Activated naive CD8-positive, alpha-beta T cell treated with anti-CD3 and anti-CD28 coated beads, Interleukin-2, amount 50 U/mL, for 24 hours (primary cell): ENCODE data around the gene KRTAP19-8.

Experiments used
- ATAC-seq: fragments of 150-1000 bp; cut with Tn5 transposase; one replicate; pipeline ENCODE4 v1.10.0; 2021
- DNase-seq: peaks from one replicate; pipeline ENCODE4 v3.0.0; 2021
- H3K27ac Mint-ChIP-seq: one replicate; pipeline ENCODE4 v1.8.0; 2021; ENCODE audit warnings: mild to moderate bottlenecking, mixed read lengths
- H3K27me3 Mint-ChIP-seq: one replicate; pipeline ENCODE4 v1.8.0; 2021; ENCODE audit warnings: mixed read lengths
- H3K36me3 Mint-ChIP-seq: one replicate; pipeline ENCODE4 v1.8.0; 2021; ENCODE audit warnings: low read depth, mixed read lengths
- H3K4me1 Mint-ChIP-seq: one replicate; pipeline ENCODE4 v1.8.0; 2021; ENCODE audit warnings: mixed read lengths
- H3K4me3 Mint-ChIP-seq: one replicate; pipeline ENCODE4 v1.8.0; 2021; ENCODE audit warnings: mild to moderate bottlenecking, moderate library complexity, mixed read lengths
- H3K9me3 Mint-ChIP-seq: one replicate; pipeline ENCODE4 v1.8.0; 2021; ENCODE audit warnings: mixed read lengths

Gene KRTAP19-8

DNA sequence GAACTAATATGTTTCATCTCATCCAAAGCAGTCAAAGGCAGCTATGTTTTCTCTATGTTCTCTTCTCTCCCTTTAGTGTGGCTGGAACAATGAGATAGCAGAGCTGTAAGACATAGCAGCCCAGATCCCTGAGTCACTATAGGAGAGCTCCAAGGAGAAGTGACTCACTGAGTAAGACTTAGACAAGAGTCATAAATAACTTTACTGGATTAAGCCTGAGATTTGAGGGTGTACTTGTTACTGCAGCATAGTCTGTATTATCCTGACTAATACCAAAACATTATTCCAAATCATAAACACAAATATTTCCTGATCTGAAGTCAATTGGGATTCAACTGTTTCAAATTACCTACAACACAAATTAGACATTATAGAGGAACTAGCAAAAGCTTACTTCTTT, 3.9 kb downstream of the KRTAP19-8 start:
- H3K9me3 Mint-ChIP-seq, result peaks cover 6% of the 10 kb centered on the region
- no peaks in the 10 kb centered on the region for H3K36me3 Mint-ChIP-seq
- ATAC-seq, result no peak
- no peak for DNase-seq
- no peak overlapping the region for H3K27ac Mint-ChIP-seq
- no peaks in the 10 kb centered on the region for H3K4me1 Mint-ChIP-seq
- no peak overlapping the region for H3K4me3 Mint-ChIP-seq
- H3K27me3 Mint-ChIP-seq, result peaks cover 2% of the 10 kb centered on the region

DNA sequence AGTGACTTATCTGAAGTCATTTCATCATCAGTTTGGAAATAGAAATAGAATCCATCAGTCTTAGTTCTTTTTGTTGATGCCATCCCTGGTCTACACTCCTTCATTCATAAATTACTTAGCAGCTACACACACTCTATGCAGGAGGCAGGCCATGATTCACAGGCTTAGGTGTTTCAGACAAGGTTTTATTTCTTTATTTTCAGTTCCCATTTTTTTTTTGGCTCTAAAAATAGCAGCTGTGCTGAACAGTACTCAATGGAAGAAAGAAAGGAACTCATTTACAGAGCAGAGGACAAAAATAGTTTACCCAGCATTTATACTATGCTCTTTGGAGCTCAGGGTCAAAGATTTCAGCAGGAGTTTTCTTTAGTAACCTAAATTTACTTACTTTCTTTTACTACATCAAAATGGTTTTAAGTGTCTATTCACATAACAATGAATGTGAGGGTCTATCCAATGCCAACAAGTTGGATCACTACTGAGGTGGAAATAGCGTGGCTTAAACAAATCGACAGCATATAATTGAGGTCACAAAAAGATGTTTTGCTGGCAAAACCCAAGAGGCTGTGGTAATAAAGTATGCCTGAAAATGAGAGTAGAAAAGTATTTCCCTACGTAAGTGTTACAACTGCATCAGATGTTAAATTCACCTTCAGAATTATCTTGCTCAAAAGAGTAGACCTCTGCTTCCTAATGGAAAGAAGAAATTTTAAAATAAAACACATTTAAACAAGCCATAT, 7.7 kb downstream of the KRTAP19-8 start:
- Mint-ChIP-seq H3K4me3 (no peak overlapping the region), H3K36me3 (no peaks in the 10 kb centered on the region), H3K27me3 (peaks cover 2% of the 10 kb centered on the region), H3K4me1 (no peaks in the 10 kb centered on the region), H3K27ac (no peak overlapping the region), H3K9me3 (peaks cover 6% of the 10 kb centered on the region)
- no peak for ATAC-seq
- no peak for DNase-seq

DNA sequence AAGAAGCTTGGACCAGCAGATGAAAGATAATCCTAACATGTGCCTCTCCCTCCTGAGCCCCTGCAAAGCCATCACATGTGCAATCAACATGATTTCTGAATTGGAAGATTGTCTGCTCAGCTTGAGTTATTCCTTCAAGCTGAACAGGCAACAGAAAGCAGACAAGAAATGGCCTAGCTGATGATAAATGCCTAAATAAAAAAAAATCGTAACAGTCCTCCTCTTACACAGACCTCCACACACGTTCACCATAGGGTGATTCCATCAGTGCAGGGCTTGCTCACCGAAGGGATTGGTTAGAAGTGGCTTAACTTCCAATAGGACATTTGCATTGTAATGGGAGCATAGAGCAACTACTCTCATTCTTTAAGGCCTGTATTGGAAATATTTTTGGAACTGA, 14.6 kb downstream of the KRTAP19-8 start:
- no peak for ATAC-seq
- Mint-ChIP-seq H3K36me3 (no peaks in the 10 kb centered on the region), H3K27me3 (peaks cover 14% of the 10 kb centered on the region), H3K27ac (no peak overlapping the region), H3K4me1 (no peaks in the 10 kb centered on the region), H3K9me3 (no peaks in the 10 kb centered on the region), H3K4me3 (no peak overlapping the region)
- no peak for DNase-seq

DNA sequence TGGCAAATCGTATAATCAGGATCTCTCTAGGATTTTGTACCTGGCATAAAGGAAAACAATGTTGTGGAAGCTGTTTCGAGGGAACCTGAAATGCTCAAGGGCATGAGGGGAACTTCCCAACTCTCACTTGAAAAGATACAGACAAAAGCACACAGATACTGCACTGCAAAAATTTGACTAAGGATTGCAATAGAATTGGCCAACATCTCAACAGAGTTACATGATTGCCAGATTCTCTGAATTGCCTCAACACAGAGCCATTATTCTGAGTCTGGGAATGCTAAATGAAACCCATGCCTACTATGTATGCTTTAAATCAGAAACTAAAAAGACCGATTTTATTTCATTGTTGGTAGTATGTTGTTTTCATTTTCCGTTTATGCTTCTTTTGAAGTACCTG, 16.0 kb downstream of the KRTAP19-8 start:
- Mint-ChIP-seq H3K4me3 (no peak overlapping the region), H3K36me3 (no peaks in the 10 kb centered on the region), H3K27me3 (peaks cover 14% of the 10 kb centered on the region), H3K9me3 (peaks cover 2% of the 10 kb centered on the region), H3K27ac (no peak overlapping the region), H3K4me1 (no peaks in the 10 kb centered on the region)
- DNase-seq (no peak), ATAC-seq (no peak)

DNA sequence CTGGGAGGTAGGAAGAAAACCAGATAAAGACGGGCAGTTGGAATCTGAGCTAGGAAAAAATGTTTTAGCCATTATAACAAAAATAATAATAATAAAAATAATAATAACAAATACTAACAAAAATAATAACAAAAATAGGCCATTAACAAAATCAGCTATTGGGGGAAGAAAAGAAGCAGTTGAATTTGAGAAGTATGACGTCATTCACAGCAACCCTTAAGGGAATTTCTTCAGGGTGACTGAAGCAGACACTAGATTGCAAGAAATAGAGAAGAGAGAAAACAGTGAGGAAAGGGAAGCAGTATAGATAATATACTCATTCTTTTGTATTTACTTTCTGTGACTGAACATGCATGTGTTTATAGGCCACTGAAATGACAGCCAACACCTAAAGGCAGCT, 20.0 kb downstream of the KRTAP19-8 start:
- Mint-ChIP-seq H3K27ac (no peak overlapping the region), H3K4me3 (no peak overlapping the region), H3K4me1 (no peaks in the 10 kb centered on the region), H3K9me3 (peaks cover 3% of the 10 kb centered on the region), H3K36me3 (no peaks in the 10 kb centered on the region), H3K27me3 (peaks cover 9% of the 10 kb centered on the region)
- ATAC-seq (no peak), DNase-seq (no peak)

DNA sequence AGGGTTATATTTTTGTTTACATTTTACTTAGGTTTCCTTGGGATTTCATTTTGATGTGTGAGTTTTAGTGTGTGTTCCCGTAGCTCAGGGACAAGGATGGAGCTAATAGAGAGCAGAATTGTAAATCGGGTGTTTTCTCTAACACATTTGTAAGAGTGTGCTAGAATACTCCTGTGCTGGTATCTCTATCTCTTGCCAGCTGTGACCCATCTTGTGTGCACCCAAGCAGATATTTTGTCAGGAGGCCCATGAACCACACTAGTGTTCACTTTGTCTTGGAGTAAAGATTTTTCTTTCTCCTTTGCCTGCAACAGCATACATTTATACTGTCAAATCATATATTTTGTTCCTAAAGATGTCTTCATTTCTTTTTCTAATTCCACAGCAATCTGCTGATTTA, 23.4 kb downstream of the KRTAP19-8 start:
- peaks cover 11% of the 10 kb centered on the region for H3K4me1 Mint-ChIP-seq
- ATAC-seq (no peak), DNase-seq (no peak)
- H3K9me3 Mint-ChIP-seq, result peaks cover 3% of the 10 kb centered on the region
- no peaks in the 10 kb centered on the region for H3K27me3 Mint-ChIP-seq
- no peaks in the 10 kb centered on the region for H3K36me3 Mint-ChIP-seq
- H3K27ac Mint-ChIP-seq, result no peak overlapping the region
- no peak overlapping the region for H3K4me3 Mint-ChIP-seq

DNA sequence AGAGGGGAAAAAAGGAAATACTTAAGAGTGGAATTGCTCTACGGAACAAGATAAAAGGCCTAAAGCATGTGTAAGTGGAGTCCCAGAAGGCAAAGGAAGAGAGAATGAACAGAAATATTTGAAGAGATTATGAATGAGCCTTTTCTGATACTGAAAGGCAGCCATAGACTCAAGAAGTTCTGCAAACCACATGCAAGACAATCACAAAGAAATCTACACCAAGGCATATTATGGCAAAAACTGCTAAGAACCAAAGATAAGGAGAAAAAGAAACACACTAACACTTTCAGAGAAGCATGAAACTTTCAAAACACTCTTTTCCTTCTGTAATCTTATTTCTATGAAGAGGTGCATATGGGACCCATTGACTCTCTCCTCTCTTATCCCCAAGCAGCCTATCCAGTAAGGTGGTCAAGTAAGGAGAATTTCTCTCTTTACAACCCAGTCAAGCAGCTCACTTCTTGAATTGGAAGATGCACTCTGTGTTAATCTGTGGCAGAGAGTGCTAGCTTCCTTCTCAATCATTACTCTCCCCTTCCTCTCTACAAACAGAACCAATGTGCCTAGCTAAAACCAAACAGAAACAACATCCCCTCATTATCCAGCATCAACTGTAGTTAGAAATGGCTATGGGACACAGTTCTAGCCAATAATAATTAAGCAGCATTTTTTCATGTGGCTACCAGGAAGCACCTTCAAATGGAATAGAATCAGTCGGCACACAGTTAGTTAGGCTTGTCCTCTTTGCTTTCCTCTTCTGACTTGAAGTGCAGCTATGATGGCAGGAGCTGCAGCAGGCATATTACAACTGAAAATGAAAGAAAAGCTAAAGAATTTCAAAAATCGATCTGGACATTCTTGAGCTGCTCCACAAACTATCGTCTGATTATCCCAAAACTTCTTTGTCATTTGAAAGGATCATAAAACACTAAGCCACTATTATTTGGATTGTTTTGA, 25.9 kb downstream of the KRTAP19-8 start:
- H3K4me1 Mint-ChIP-seq, result peaks cover 11% of the 10 kb centered on the region
- DNase-seq, result no peak
- no peak overlapping the region for H3K4me3 Mint-ChIP-seq
- H3K9me3 Mint-ChIP-seq, result peaks cover 2% of the 10 kb centered on the region
- H3K27me3 Mint-ChIP-seq, result no peaks in the 10 kb centered on the region
- no peaks in the 10 kb centered on the region for H3K36me3 Mint-ChIP-seq
- H3K27ac Mint-ChIP-seq, result peak overlapping the region; percentile 39
- no peak for ATAC-seq

DNA sequence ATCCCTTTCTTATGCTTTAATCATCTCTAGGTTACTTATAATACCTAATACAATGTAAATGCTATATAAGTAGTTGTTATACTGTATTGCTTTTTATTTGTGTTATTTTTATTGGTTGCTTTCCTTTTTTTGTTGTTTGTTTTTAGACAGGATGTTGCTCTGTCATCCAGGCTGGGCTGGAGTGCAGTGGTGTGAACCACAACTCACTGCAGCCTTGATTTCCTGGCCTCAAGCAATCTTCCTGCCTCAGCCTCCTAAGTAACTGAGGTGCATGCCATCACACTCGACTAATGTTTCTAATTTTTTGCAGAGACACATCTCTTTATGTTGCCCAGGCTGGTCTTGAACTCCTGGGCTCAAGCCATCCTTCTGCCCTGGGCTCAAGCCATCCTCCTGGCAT, 26.9 kb downstream of the KRTAP19-8 start:
- H3K27me3 Mint-ChIP-seq, result no peaks in the 10 kb centered on the region
- DNase-seq (no peak), ATAC-seq (no peak)
- no peak overlapping the region for H3K4me3 Mint-ChIP-seq
- H3K27ac Mint-ChIP-seq, result no peak overlapping the region
- peaks cover 11% of the 10 kb centered on the region for H3K4me1 Mint-ChIP-seq
- no peaks in the 10 kb centered on the region for H3K9me3 Mint-ChIP-seq
- H3K36me3 Mint-ChIP-seq, result no peaks in the 10 kb centered on the region

DNA sequence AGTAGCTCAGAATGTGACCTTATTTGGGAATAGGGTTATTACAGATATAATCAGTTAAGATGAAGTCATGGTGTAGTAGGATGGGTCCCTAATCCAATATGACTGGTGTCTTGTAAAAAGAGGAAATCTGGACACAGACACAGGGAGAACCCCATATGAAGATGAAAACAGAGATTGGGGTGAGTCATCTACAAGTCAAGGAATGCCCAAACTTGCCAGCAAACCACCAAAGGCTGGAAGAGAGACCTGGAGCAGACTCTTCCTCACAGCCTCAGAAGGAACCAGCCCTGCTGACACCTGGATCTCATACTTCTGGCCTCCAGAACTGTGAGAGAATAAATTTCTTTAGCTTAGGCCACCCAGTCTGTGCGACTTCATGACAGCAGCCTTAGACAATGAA, 29.9 kb downstream of the KRTAP19-8 start:
- ATAC-seq (no peak), DNase-seq (no peak)
- H3K27ac Mint-ChIP-seq, result no peak overlapping the region
- no peak overlapping the region for H3K4me3 Mint-ChIP-seq
- no peaks in the 10 kb centered on the region for H3K27me3 Mint-ChIP-seq
- no peaks in the 10 kb centered on the region for H3K9me3 Mint-ChIP-seq
- H3K4me1 Mint-ChIP-seq, result peaks cover 11% of the 10 kb centered on the region
- H3K36me3 Mint-ChIP-seq, result no peaks in the 10 kb centered on the region

DNA sequence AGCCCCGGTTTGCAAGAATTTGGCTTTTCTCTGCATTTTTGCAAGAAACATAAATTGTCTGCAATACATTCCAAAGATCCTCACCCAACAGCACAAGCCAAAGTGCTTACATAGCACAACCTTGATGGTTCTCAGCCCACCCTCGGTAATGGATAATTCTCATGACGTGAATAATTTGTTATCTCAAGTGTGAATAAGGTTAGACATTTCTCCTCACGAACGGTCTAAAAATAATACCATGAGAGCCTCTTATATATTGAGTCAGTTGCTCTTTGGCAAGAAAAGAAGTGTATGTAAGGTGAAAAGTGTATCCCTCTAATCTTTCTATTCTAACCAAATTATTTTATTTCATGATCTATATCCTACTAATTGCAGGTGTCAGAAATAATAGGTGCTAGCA, 33.3 kb downstream of the KRTAP19-8 start:
- ATAC-seq, result no peak

DNA sequence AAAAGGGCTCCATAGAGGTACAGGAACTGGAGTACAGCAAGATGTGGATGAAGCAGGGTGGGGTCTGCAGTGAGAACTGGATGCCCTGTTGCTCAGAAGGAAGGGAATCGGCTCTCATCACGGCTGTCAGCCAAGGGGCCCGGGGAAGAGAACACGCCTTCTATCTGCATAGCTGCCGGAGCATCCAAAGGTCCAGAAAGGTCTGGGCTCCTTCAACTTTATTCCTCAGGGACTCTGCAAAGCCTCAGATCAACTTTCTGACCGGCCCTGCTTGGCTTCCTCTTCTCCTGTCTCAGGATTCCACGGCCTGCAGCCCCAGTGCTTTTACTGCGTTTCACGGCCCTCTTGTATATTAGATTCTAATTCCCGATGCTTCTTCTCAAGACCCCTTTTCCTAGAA, 34.8 kb downstream of the KRTAP19-8 start:
- Mint-ChIP-seq H3K27me3 (peaks cover 6% of the 10 kb centered on the region), H3K4me1 (no peaks in the 10 kb centered on the region), H3K27ac (no peak overlapping the region), H3K4me3 (no peak overlapping the region), H3K9me3 (no peaks in the 10 kb centered on the region), H3K36me3 (no peaks in the 10 kb centered on the region)
- DNase-seq, result no peak
- no peak for ATAC-seq

More for the DNA sequence above, 33.3 kb downstream of the KRTAP19-8 start:
- no peak for DNase-seq
- Mint-ChIP-seq H3K36me3 (no peaks in the 10 kb centered on the region), H3K27me3 (peaks cover 6% of the 10 kb centered on the region), H3K4me1 (no peaks in the 10 kb centered on the region), H3K27ac (no peak overlapping the region), H3K4me3 (no peak overlapping the region), H3K9me3 (no peaks in the 10 kb centered on the region)

DNA sequence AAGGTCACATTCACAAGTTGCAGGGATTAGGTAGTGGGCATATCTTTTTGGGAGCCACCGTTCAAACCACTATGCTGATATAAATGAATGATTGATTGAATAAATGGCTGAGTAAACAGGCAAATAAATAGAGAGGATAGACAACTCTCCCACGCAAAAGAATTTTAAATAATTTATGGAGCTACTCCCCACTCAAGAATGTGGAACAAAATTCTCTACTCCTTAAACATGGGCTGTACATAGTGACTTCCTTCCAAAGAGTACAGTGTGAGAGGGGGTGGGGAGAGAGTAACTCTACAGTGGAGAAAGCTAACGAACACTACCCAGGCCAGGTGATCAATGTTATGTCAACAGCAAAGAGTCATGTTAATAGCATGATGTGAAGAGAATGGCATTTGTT, 40.7 kb downstream of the KRTAP19-8 start:
- no peak for ATAC-seq
- no peak overlapping the region for H3K27ac Mint-ChIP-seq
- H3K27me3 Mint-ChIP-seq, result peaks cover 8% of the 10 kb centered on the region
- no peak for DNase-seq
- H3K9me3 Mint-ChIP-seq, result no peaks in the 10 kb centered on the region
- no peaks in the 10 kb centered on the region for H3K4me1 Mint-ChIP-seq
- no peak overlapping the region for H3K4me3 Mint-ChIP-seq
- no peaks in the 10 kb centered on the region for H3K36me3 Mint-ChIP-seq

DNA sequence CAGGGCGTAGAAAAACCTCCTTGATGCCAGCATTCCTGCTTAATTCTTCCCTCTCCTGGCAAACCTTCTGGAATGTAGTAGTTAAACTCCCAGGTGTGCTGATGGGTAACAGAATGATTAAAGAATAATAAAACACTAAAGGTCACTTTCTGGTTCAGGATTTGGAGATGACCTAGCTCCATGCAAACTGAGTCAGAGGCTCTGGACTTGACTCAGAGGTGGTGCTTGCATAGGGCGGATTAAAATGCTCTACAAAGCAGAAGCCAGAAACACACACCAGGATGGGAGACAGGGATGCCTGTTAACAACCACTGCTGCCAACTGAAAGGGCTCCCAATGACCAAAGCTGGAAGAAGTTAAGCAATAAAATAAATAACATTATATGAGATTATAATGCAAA, 41.5 kb downstream of the KRTAP19-8 start:
- DNase-seq (no peak), ATAC-seq (no peak)
- no peak overlapping the region for H3K4me3 Mint-ChIP-seq
- no peaks in the 10 kb centered on the region for H3K4me1 Mint-ChIP-seq
- no peaks in the 10 kb centered on the region for H3K36me3 Mint-ChIP-seq
- no peaks in the 10 kb centered on the region for H3K9me3 Mint-ChIP-seq
- peaks cover 7% of the 10 kb centered on the region for H3K27me3 Mint-ChIP-seq
- no peak overlapping the region for H3K27ac Mint-ChIP-seq

DNA sequence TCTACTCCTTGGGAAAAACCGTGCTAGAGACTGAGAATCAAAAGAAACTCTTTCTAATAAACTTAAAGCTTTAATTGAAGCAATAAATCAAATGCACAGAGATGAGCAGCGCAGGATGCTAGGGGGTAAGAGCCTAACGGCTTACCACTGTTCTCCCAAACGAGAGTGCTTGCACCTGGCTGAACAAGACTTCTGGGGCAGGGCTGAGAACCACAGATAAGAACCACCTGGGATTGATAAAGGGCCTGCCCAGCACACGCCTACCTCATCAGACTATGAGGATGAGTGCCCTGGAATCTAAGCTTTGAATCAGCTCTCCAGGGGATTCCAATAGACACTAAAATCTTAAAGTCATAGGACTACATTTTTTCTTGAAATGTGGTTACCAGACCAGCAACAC, 43.3 kb downstream of the KRTAP19-8 start:
- H3K27me3 Mint-ChIP-seq, result peaks cover 2% of the 10 kb centered on the region
- DNase-seq (no peak), ATAC-seq (no peak)
- H3K36me3 Mint-ChIP-seq, result no peaks in the 10 kb centered on the region
- no peak overlapping the region for H3K4me3 Mint-ChIP-seq
- H3K4me1 Mint-ChIP-seq, result no peaks in the 10 kb centered on the region
- no peaks in the 10 kb centered on the region for H3K9me3 Mint-ChIP-seq
- H3K27ac Mint-ChIP-seq, result no peak overlapping the region
